Uterus (tissue), 4 donors: ENCODE data around the gene IFI6. TPM values are rescaled to one million over a fixed set of nuclear protein-coding genes. Genes with fewer than 3 reads are reported as not detected.

Experiments
- DNase-seq, 2 donors: peaks; one replicate each; pipeline ENCODE4 v3.0.0-alpha.2; 2019 to 2020
- H3K27ac ChIP-seq, 2 donors: fragments of 200-600 bp; sonication (generic); 1 replicate in 1 of 2; 2 replicates in 1 of 2; pipeline ENCODE4 v1.5.1; 2016 to 2018
- H3K27me3 ChIP-seq, 2 donors: fragments of 200-600 bp; sonication (generic); one replicate each; pipeline ENCODE4 v1.5.1; 2018 to 2019; ENCODE audit warnings: control low read depth in 1 of 2
- H3K36me3 ChIP-seq, 2 donors: fragments of 200-600 bp; sonication (generic); one replicate each; pipeline ENCODE4 v1.5.1; 2019; ENCODE audit warnings: control low read depth in 1 of 2
- H3K4me1 ChIP-seq, 2 donors: fragments of 200-600 bp; sonication (generic); one replicate each; pipeline ENCODE4 v1.5.1; 2018 to 2019; ENCODE audit warnings: control low read depth in 1 of 2
- H3K4me3 ChIP-seq, 2 donors: fragments of 200-600 bp; sonication (generic); 1 replicate in 1 of 2; 2 replicates in 1 of 2; pipeline ENCODE4 v1.5.1; 2018 to 2019; ENCODE audit warnings: mild to moderate bottlenecking in 1 of 2
- H3K9me3 ChIP-seq, 2 donors: fragments of 200-600 bp; sonication (generic); one replicate each; pipeline ENCODE4 v1.5.1; 2019; ENCODE audit warnings: control low read depth in 1 of 2
- CTCF ChIP-seq, 4 experiments: fragments of 200-600 bp in 2 of 4; fragments of 450-650 bp in 2 of 4; sonication (generic) in 2 of 4; IDR thresholded peaks; one replicate each; pipeline ENCODE4 v1.5.1; 2016 to 2019; ENCODE audit warnings: antibody characterized with exemption in 4 of 4, mild to moderate bottlenecking in 2 of 4, moderate library complexity in 1 of 4
- POLR2A ChIP-seq, 2 donors: fragments of 450-650 bp; IDR thresholded peaks; one replicate each; pipeline ENCODE4 v1.6.1; 2016; ENCODE audit warnings: antibody characterized with exemption in 2 of 2, mild to moderate bottlenecking in 1 of 2, moderate library complexity in 1 of 2
- intact Hi-C: fragments of 100-400 bp; cut with DNase I; formaldehyde crosslinking; loops from one replicate; pipeline ENCODE4 v1.15.1; 2023; ENCODE audit warnings: low total_unique reads
- total RNA-seq, 4 donors: library from RNA; depleted of rRNA in 3 of 4; stranded (reverse); fragments of >200 nt in 3 of 4; gene quantifications; one replicate each; pipeline versions ENCODE4 v1.1.0 to v1.2.4, GENCODE V29; 2014 to 2023
- donor health status: DM: yes; HTN: yes; CAD: no.

IFI6 gene
- total RNA-seq, 4 donors from 2014 or later, result 64.4 to 103 (median 79.5) TPM

- Histone ChIP-seq H3K4me1 (no peaks in the 10 kb centered on the region), H3K27me3 (no peaks in the 10 kb centered on the region), H3K9me3 (peaks cover 0 to 4% of the 10 kb centered on the region in 2 donors), H3K36me3 (no peaks in the 10 kb centered on the region), H3K27ac (no peak overlapping the region), H3K4me3 (no peak overlapping the region)
- no peak for TF ChIP-seq CTCF (IDR thresholded peaks at IDR 0.05)
- no peak for TF ChIP-seq POLR2A (IDR thresholded peaks at IDR 0.05)
- intact Hi-C loops, result no loop called here
- DNase-seq, result no peak
Measured at GRCh38 chr1:27678747-27679146, 6.8 kb upstream of the IFI6 start.

- peaks cover 0 to under 1% of the 10 kb centered on the region in 2 donors for H3K9me3 ChIP-seq
- DNase-seq, result no peak
- no peaks in the 10 kb centered on the region for H3K36me3 ChIP-seq
- TF ChIP-seq POLR2A (IDR thresholded peaks at IDR 0.05) (no peak), CTCF (IDR thresholded peaks at IDR 0.05) (no peak)
- H3K4me1 ChIP-seq, result no peaks in the 10 kb centered on the region
- no peaks in the 10 kb centered on the region for H3K27me3 ChIP-seq
- intact Hi-C loops, result no loop called here
- H3K4me3 ChIP-seq, result no peak overlapping the region
- no peak overlapping the region for H3K27ac ChIP-seq
Measured at GRCh38 chr1:27676410-27676809, 4.4 kb upstream of the IFI6 start.

- no peak for TF ChIP-seq POLR2A (IDR thresholded peaks at IDR 0.05)
- TF ChIP-seq CTCF (IDR thresholded peaks at IDR 0.05), result no peak
- H3K4me3 ChIP-seq, result no peak overlapping the region
Measured at GRCh38 chr1:27672750-27673112, 739 bp upstream of the IFI6 start.

GRCh38 chr1:27669876-27670275 is 2.1 kb downstream of the IFI6 start:
- no peak for DNase-seq
- peaks cover 0 to 12% of the 10 kb centered on the region in 2 donors for H3K4me1 ChIP-seq
- H3K36me3 ChIP-seq, result no peaks in the 10 kb centered on the region
- peak overlapping the region in 1 of 2 donors; percentile 59 for H3K27ac ChIP-seq
- H3K27me3 ChIP-seq, result no peaks in the 10 kb centered on the region
- H3K4me3 ChIP-seq, result peak overlapping the region in 1 of 2 donors; percentile 37
- intact Hi-C loops, result loop anchor here (10.0 kb wide), 2 partner anchors 65 to 365 kb away; partner anchors contain the start of gene AHDC1
- H3K9me3 ChIP-seq, result no peaks in the 10 kb centered on the region
- TF ChIP-seq CTCF (IDR thresholded peaks at IDR 0.05) (no peak), POLR2A (IDR thresholded peaks at IDR 0.05) (no peak)

More at GRCh38 chr1:27672750-27673112, 739 bp upstream of the IFI6 start:
- no peaks in the 10 kb centered on the region for H3K27me3 ChIP-seq
- no peaks in the 10 kb centered on the region for H3K9me3 ChIP-seq
- peak overlapping the region; percentile 93 to 95 for H3K27ac ChIP-seq
- intact Hi-C loops, result no loop called here
- peaks cover 0 to 12% of the 10 kb centered on the region in 2 donors for H3K4me1 ChIP-seq
- DNase-seq, result no peak
- H3K36me3 ChIP-seq, result no peaks in the 10 kb centered on the region

GRCh38 chr1:27668808-27669723 is 2.9 kb downstream of the IFI6 start:
- Histone ChIP-seq H3K36me3 (no peaks in the 10 kb centered on the region), H3K4me3 (peak overlapping the region; percentile 37 to 39), H3K27me3 (no peaks in the 10 kb centered on the region), H3K27ac (peak overlapping the region; percentile 59 to 77), H3K9me3 (no peaks in the 10 kb centered on the region), H3K4me1 (peaks cover 0 to 12% of the 10 kb centered on the region in 2 donors)
- intact Hi-C loops, result loop anchor here (10.0 kb wide), 2 partner anchors 64 to 364 kb away; partner anchors contain the start of gene AHDC1
- TF ChIP-seq POLR2A (IDR thresholded peaks at IDR 0.05) (no peak), CTCF (IDR thresholded peaks at IDR 0.05) (peak; percentile 86 to 92 (median 88))
- DNase-seq, result peak; percentile 75 to 78
